Caco-2 (cell line): Measurements from ENCODE around the gene DPYSL4. TPM values are rescaled to one million over a fixed set of nuclear protein-coding genes. Genes with fewer than 3 reads are reported as not detected.

Source experiments
- BruUV-seq: library from RNA; stranded (reverse); fragments of 400-500 nt; replicated peaks from 2 replicates; lab custom pipeline; 2021; lab: Mats Ljungman, UMichigan
- CTCF ChIA-PET: fragments of 300-600 bp; sonication (Branson Sonifier 250); formaldehyde crosslinking; loops from one replicate; lab custom pipeline; 2022; ENCODE audit warnings: antibody characterized with exemption; lab: Charles Lee
- POLR2A ChIA-PET: fragments of 300-600 bp; sonication (Branson Sonifier 250); formaldehyde crosslinking; loops from one replicate; lab custom pipeline; 2022; ENCODE audit warnings: antibody characterized with exemption; lab: Charles Lee
- DNase-seq, 2 experiments: peaks; one replicate each; pipeline versions ENCODE4 v3.0.0 to v3.0.0-alpha.2; 2020 to 2022
- H3K27me3 ChIP-seq: replicated peaks from 2 replicates; pipeline ENCODE4 v1.6.0; 2011; ENCODE audit warnings: low read length; ENCODE audit not compliant: control insufficient read depth, insufficient read depth
- H3K36me3 ChIP-seq: 2 replicates; pipeline ENCODE4 v1.5.1; 2011; ENCODE audit warnings: low read length; ENCODE audit not compliant: control insufficient read depth, insufficient read depth
- H3K4me1 ChIP-seq: fragments of 250-450 bp; sonication (Bioruptor Pico); 2 replicates; pipeline ENCODE4 v1.5.1; 2020; ENCODE audit warnings: mild to moderate bottlenecking
- H3K4me3 ChIP-seq: 2 replicates; pipeline ENCODE4 v1.5.1; 2011; ENCODE audit warnings: low read depth, mild to moderate bottlenecking, control low read depth, low read length
- H3K9me3 ChIP-seq: fragments of 250-450 bp; sonication (Bioruptor Pico); 2 replicates; pipeline ENCODE4 v1.5.1; 2020; ENCODE audit warnings: mild to moderate bottlenecking, moderate library complexity
- H3K27ac Mint-ChIP-seq: one replicate; pipeline ENCODE4 v1.8.0; 2022; ENCODE audit warnings: mixed read lengths; ENCODE audit not compliant: unreplicated experiment
- H3K27me3 Mint-ChIP-seq: one replicate; pipeline ENCODE4 v1.8.0; 2022; ENCODE audit warnings: mixed read lengths; ENCODE audit not compliant: insufficient read depth, unreplicated experiment
- H3K36me3 Mint-ChIP-seq: one replicate; pipeline ENCODE4 v1.8.0; 2022; ENCODE audit warnings: mild to moderate bottlenecking, mixed read lengths; ENCODE audit not compliant: insufficient read depth, unreplicated experiment
- H3K4me1 Mint-ChIP-seq: one replicate; pipeline ENCODE4 v1.8.0; 2022; ENCODE audit warnings: low read depth, mixed read lengths; ENCODE audit not compliant: unreplicated experiment
- H3K4me3 Mint-ChIP-seq: one replicate; pipeline ENCODE4 v1.8.0; 2022; ENCODE audit warnings: mild to moderate bottlenecking, moderate library complexity, mixed read lengths; ENCODE audit not compliant: unreplicated experiment
- H3K9me3 Mint-ChIP-seq: one replicate; pipeline ENCODE4 v1.8.0; 2022; ENCODE audit warnings: mixed read lengths; ENCODE audit not compliant: unreplicated experiment
- CTCF ChIP-seq, 2 experiments: fragments of 200-600 bp in 1 of 2; IDR thresholded peaks; 1 replicate in 1 of 2; 2 replicates in 1 of 2; pipeline versions ENCODE4 v1.5.1 to v1.8.0; 2011 to 2022; ENCODE audit warnings: antibody characterized with exemption in 1 of 2, control low read depth in 1 of 2, inconsistent platforms in 1 of 2, low read depth in 1 of 2, low read length in 1 of 2, mild to moderate bottlenecking in 1 of 2, moderate library complexity in 1 of 2; ENCODE audit not compliant: insufficient read depth in 1 of 2, severe bottlenecking in 1 of 2, unreplicated experiment in 1 of 2
- intact Hi-C: fragments of 100-400 bp; cut with micrococcal nuclease; formaldehyde crosslinking; loops from one replicate; pipeline ENCODE4 v1.10.0; 2022; ENCODE audit not compliant: unreplicated experiment
- total RNA-seq: library from RNA; stranded (reverse); gene quantifications from 2 replicates; pipeline ENCODE4 v1.2.3, GENCODE V29; 2022

The DPYSL4 gene
- total RNA-seq, 1 experiment from 2014 or later = not detected

GRCh38 chr10:132225073-132225848 lies 38.5 kb downstream of the DPYSL4 start:
- TF ChIP-seq CTCF (IDR thresholded peaks at IDR 0.05; ENCODE audit: insufficient read depth in 1 of 2, low read depth in 1 of 2, low read length in 1 of 2, severe bottlenecking in 1 of 2, unreplicated experiment in 1 of 2) = no peak
- no peak overlapping the region for H3K27ac Mint-ChIP-seq
- intact Hi-C loops = no loop called here
- Histone ChIP-seq H3K4me1 (no peaks in the 10 kb centered on the region), H3K9me3 (no peaks in the 10 kb centered on the region), H3K4me3 (no peak overlapping the region), H3K27me3 (no peaks in the 10 kb centered on the region), H3K36me3 (no peaks in the 10 kb centered on the region)
- ChIA-PET CTCF (no interaction called here), POLR2A (interaction anchor here (0.6 kb wide), 1 partner anchor 60 kb away, joined by 3 read pairs; no protein-coding TSS in a partner anchor)
- no TSS peak for BruUV-seq
- no peaks in the 10 kb centered on the region for H3K9me3 Mint-ChIP-seq
- H3K27me3 Mint-ChIP-seq = no peaks in the 10 kb centered on the region
- no peak for DNase-seq
- H3K4me1 Mint-ChIP-seq = no peaks in the 10 kb centered on the region
- H3K4me3 Mint-ChIP-seq = no peak overlapping the region
- no peaks in the 10 kb centered on the region for H3K36me3 Mint-ChIP-seq

- BruUV-seq = no TSS peak
- Histone ChIP-seq H3K27me3 (no peaks in the 10 kb centered on the region), H3K9me3 (no peaks in the 10 kb centered on the region), H3K4me3 (no peak overlapping the region), H3K36me3 (no peaks in the 10 kb centered on the region), H3K4me1 (no peaks in the 10 kb centered on the region)
- intact Hi-C loops = no loop called here
- Mint-ChIP-seq H3K9me3 (no peaks in the 10 kb centered on the region), H3K4me3 (no peak overlapping the region), H3K36me3 (no peaks in the 10 kb centered on the region), H3K4me1 (no peaks in the 10 kb centered on the region), H3K27ac (no peak overlapping the region), H3K27me3 (no peaks in the 10 kb centered on the region)
- ChIA-PET CTCF (no interaction called here), POLR2A (no interaction called here)
- no peak for TF ChIP-seq CTCF (IDR thresholded peaks at IDR 0.05; ENCODE audit: insufficient read depth in 1 of 2, low read depth in 1 of 2, low read length in 1 of 2, severe bottlenecking in 1 of 2, unreplicated experiment in 1 of 2)
- no peak for DNase-seq
Observed at GRCh38 chr10:132225849-132226205, 39.1 kb downstream of the DPYSL4 start.

- Histone ChIP-seq H3K4me1 (no peaks in the 10 kb centered on the region), H3K27me3 (no peaks in the 10 kb centered on the region), H3K36me3 (no peaks in the 10 kb centered on the region), H3K9me3 (no peaks in the 10 kb centered on the region), H3K4me3 (no peak overlapping the region)
- ChIA-PET CTCF (no interaction called here), POLR2A (no interaction called here)
- Mint-ChIP-seq H3K9me3 (no peaks in the 10 kb centered on the region), H3K36me3 (no peaks in the 10 kb centered on the region), H3K4me3 (no peak overlapping the region), H3K27me3 (no peaks in the 10 kb centered on the region), H3K27ac (no peak overlapping the region), H3K4me1 (no peaks in the 10 kb centered on the region)
- TF ChIP-seq CTCF (IDR thresholded peaks at IDR 0.05; ENCODE audit: insufficient read depth in 1 of 2, low read depth in 1 of 2, low read length in 1 of 2, severe bottlenecking in 1 of 2, unreplicated experiment in 1 of 2) = no peak
- intact Hi-C loops = no loop called here
- DNase-seq = no peak
- no TSS peak for BruUV-seq
Observed at GRCh38 chr10:132226586-132227405, 40.0 kb downstream of the DPYSL4 start.
